Measurements from ENCODE around the gene CTNNA3.

The CTNNA3 gene

GRCh38 chr10:67115972-67116371 is 580.0 kb downstream of the CTNNA3 start:
- Histone ChIP-seq H3K9me3 (ENCODE audit: control insufficient read depth, low read length) (no peaks in the 10 kb centered on the region), H3K27ac (no peak overlapping the region), H3K27me3 (ENCODE audit: control insufficient read depth, insufficient read depth, low read length) (no peaks in the 10 kb centered on the region), H3K4me3 (ENCODE audit: low read depth, low read length) (no peak overlapping the region), H3K9ac (no peak overlapping the region), H3K4me2 (ENCODE audit: low read length) (no peak overlapping the region), H3K79me2 (no peaks in the 10 kb centered on the region), H2AFZ (no peak overlapping the region), H3K36me3 (ENCODE audit: control insufficient read depth, insufficient read depth, low read length) (no peaks in the 10 kb centered on the region), H3K4me1 (no peaks in the 10 kb centered on the region)
- no peak for TF ChIP-seq CTCF (IDR thresholded peaks at IDR 0.05)

- Histone ChIP-seq H3K9me3 (ENCODE audit: control insufficient read depth, low read length) (no peaks in the 10 kb centered on the region), H3K4me2 (ENCODE audit: low read length) (no peak overlapping the region), H3K79me2 (no peaks in the 10 kb centered on the region), H2AFZ (no peak overlapping the region), H3K4me1 (no peaks in the 10 kb centered on the region), H3K9ac (no peak overlapping the region), H3K36me3 (ENCODE audit: control insufficient read depth, insufficient read depth, low read length) (no peaks in the 10 kb centered on the region), H3K4me3 (ENCODE audit: low read depth, low read length) (no peak overlapping the region), H3K27ac (no peak overlapping the region), H3K27me3 (ENCODE audit: control insufficient read depth, insufficient read depth, low read length) (no peaks in the 10 kb centered on the region)
- no peak for TF ChIP-seq CTCF (IDR thresholded peaks at IDR 0.05)
Measured at GRCh38 chr10:67114945-67115344, 581.0 kb downstream of the CTNNA3 start.

GRCh38 chr10:67112765-67113164 is 583.2 kb downstream of the CTNNA3 start:
- Histone ChIP-seq H3K9ac (no peak overlapping the region), H3K36me3 (ENCODE audit: control insufficient read depth, insufficient read depth, low read length) (no peaks in the 10 kb centered on the region), H3K9me3 (ENCODE audit: control insufficient read depth, low read length) (no peaks in the 10 kb centered on the region), H3K4me3 (ENCODE audit: low read depth, low read length) (no peak overlapping the region), H3K27ac (no peak overlapping the region), H3K4me1 (no peaks in the 10 kb centered on the region), H3K79me2 (no peaks in the 10 kb centered on the region), H3K4me2 (ENCODE audit: low read length) (no peak overlapping the region), H3K27me3 (ENCODE audit: control insufficient read depth, insufficient read depth, low read length) (no peaks in the 10 kb centered on the region), H2AFZ (no peak overlapping the region)
- no peak for TF ChIP-seq CTCF (IDR thresholded peaks at IDR 0.05)

- Histone ChIP-seq H2AFZ (no peak overlapping the region), H3K4me2 (ENCODE audit: low read length) (no peak overlapping the region), H3K79me2 (no peaks in the 10 kb centered on the region), H3K4me1 (no peaks in the 10 kb centered on the region), H3K9ac (no peak overlapping the region), H3K27ac (no peak overlapping the region), H3K9me3 (ENCODE audit: control insufficient read depth, low read length) (no peaks in the 10 kb centered on the region), H3K4me3 (ENCODE audit: low read depth, low read length) (no peak overlapping the region), H3K27me3 (ENCODE audit: control insufficient read depth, insufficient read depth, low read length) (no peaks in the 10 kb centered on the region), H3K36me3 (ENCODE audit: control insufficient read depth, insufficient read depth, low read length) (no peaks in the 10 kb centered on the region)
- no peak for TF ChIP-seq CTCF (IDR thresholded peaks at IDR 0.05)
Measured at GRCh38 chr10:67110286-67110685, 585.7 kb downstream of the CTNNA3 start.

GRCh38 chr10:67107670-67108069 is 588.3 kb downstream of the CTNNA3 start:
- Histone ChIP-seq H3K27ac (no peak overlapping the region), H3K4me3 (ENCODE audit: low read depth, low read length) (no peak overlapping the region), H3K36me3 (ENCODE audit: control insufficient read depth, insufficient read depth, low read length) (no peaks in the 10 kb centered on the region), H3K4me2 (ENCODE audit: low read length) (no peak overlapping the region), H3K9me3 (ENCODE audit: control insufficient read depth, low read length) (no peaks in the 10 kb centered on the region), H3K79me2 (no peaks in the 10 kb centered on the region), H2AFZ (no peak overlapping the region), H3K27me3 (ENCODE audit: control insufficient read depth, insufficient read depth, low read length) (no peaks in the 10 kb centered on the region), H3K9ac (no peak overlapping the region), H3K4me1 (no peaks in the 10 kb centered on the region)
- no peak for TF ChIP-seq CTCF (IDR thresholded peaks at IDR 0.05)

All from parathyroid adenoma (tissue), 2 donors.